ENCODE results near the gene NRSN1. TPM values are rescaled to one million over a fixed set of nuclear protein-coding genes. Genes with fewer than 3 reads are reported as not detected.

NRSN1 gene
- total and polyA plus RNA-seq, 2 experiments from 2014 or later: 0.68 to 1.5 TPM

- Histone ChIP-seq H3K9me2 (ENCODE audit: insufficient read depth) (no peaks in the 10 kb centered on the region), H3F3A (replicated peaks; ENCODE audit: low read depth) (no peaks in the 10 kb centered on the region), H3K27ac (ENCODE audit: low read depth) (no peak overlapping the region), H3K36me3 (ENCODE audit: insufficient read depth) (no peaks in the 10 kb centered on the region), H2AFZ (no peak overlapping the region), H3K79me2 (replicated peaks; ENCODE audit: insufficient read depth) (no peaks in the 10 kb centered on the region), H4K20me1 (replicated peaks; ENCODE audit: insufficient read depth) (no peaks in the 10 kb centered on the region), H3K27me3 (ENCODE audit: insufficient read depth) (no peaks in the 10 kb centered on the region), H3K4me3 (no peak overlapping the region), H3K4me1 (ENCODE audit: insufficient read depth) (no peaks in the 10 kb centered on the region), H3K4me2 (no peak overlapping the region)
- Mint-ChIP-seq H3K9me3 (no peaks in the 10 kb centered on the region), H3K27me3 (ENCODE audit: insufficient read depth, low read depth, poor library complexity) (no peaks in the 10 kb centered on the region), H3K27ac (no peak overlapping the region), H3K4me1 (peaks cover 3% of the 10 kb centered on the region; the same call in 2 of the 3 replicates), H3K4me3 (no peak overlapping the region), H3K36me3 (ENCODE audit: low read depth) (no peaks in the 10 kb centered on the region)
- no peak for ATAC-seq
- TF ChIP-seq POLR2AphosphoS5 (IDR thresholded peaks at IDR 0.05; ENCODE audit: low read depth) (no peak), ZNF331 (CRISPR knock-in tag; IDR thresholded peaks at IDR 0.05; ENCODE audit: low read depth) (no peak), STAT1 (IDR thresholded peaks at IDR 0.05; ENCODE audit: unreplicated experiment) (no peak), CREB1 (CRISPR knock-in tag; IDR thresholded peaks at IDR 0.05; ENCODE audit: low read depth) (no peak), ZNF114 (CRISPR knock-in tag; IDR thresholded peaks at IDR 0.05) (no peak), CTCF (conservative IDR thresholded peaks at IDR 0.05; ENCODE audit: low read depth in 2 of 2) (no peak), ZNF462 (CRISPR knock-in tag; IDR thresholded peaks at IDR 0.05) (no peak), NANOG (IDR thresholded peaks at IDR 0.05; ENCODE audit: borderline replicate concordance) (no peak), EZH2 (IDR thresholded peaks at IDR 0.05; ENCODE audit: low read depth, unreplicated experiment) (no peak)
- DNase-seq (ENCODE audit: low spot score): no peak
These were observed 5.7 kb downstream of the NRSN1 start for GRCh38 chr6:24131751-24132150.
